ENCODE measurements around the gene IL5.
"Not testable (repeated sequence)": the region's sequence is repeated elsewhere in the genome, so short reads cannot be mapped to it uniquely, and the experiment has no call there.

IL5 gene

GRCh38 chr5:132528866-132529634 is 14.3 kb downstream of the IL5 start:
- DNase-seq: no peak

GRCh38 chr5:132528021-132528420 is 15.3 kb downstream of the IL5 start:
- no peak for DNase-seq

- no peak for DNase-seq
Observed at GRCh38 chr5:132526974-132527564, 16.3 kb downstream of the IL5 start.

GRCh38 chr5:132526290-132526973 is 16.9 kb downstream of the IL5 start:
- DNase-seq: peak; percentile 11

- no peak for DNase-seq
Observed at GRCh38 chr5:132525299-132525724, 18.0 kb downstream of the IL5 start.

GRCh38 chr5:132524877-132525276 is 18.4 kb downstream of the IL5 start:
- DNase-seq: not testable (repeated sequence)

- DNase-seq: not testable (repeated sequence)
Observed at GRCh38 chr5:132522067-132522466, 21.3 kb downstream of the IL5 start.

GRCh38 chr5:132513618-132514336 is 29.5 kb downstream of the IL5 start:
- DNase-seq: not testable (repeated sequence)

GRCh38 chr5:132510076-132510475 is 33.2 kb downstream of the IL5 start:
- no peak for DNase-seq

- no peak for DNase-seq
Observed at GRCh38 chr5:132506094-132506692, 37.1 kb downstream of the IL5 start.

GRCh38 chr5:132505641-132506040 is 37.7 kb downstream of the IL5 start:
- DNase-seq: no peak

- DNase-seq: no peak
Observed at GRCh38 chr5:132504746-132505145, 38.6 kb downstream of the IL5 start.

GRCh38 chr5:132503244-132503643 is 40.1 kb downstream of the IL5 start:
- DNase-seq: no peak

GRCh38 chr5:132501961-132502931 is 41.1 kb downstream of the IL5 start:
- no peak for DNase-seq

- DNase-seq: no peak
Observed at GRCh38 chr5:132501629-132501956, 41.7 kb downstream of the IL5 start.

- no peak for DNase-seq
Observed at GRCh38 chr5:132500931-132501628, 42.2 kb downstream of the IL5 start.

GRCh38 chr5:132500244-132500930 is 42.9 kb downstream of the IL5 start:
- no peak for DNase-seq

GRCh38 chr5:132499440-132500243 is 43.7 kb downstream of the IL5 start:
- DNase-seq: no peak

GRCh38 chr5:132498686-132499271 is 44.5 kb downstream of the IL5 start:
- no peak for DNase-seq
